Measurements from ENCODE around the gene MAPT. TPM values are rescaled to one million over a fixed set of nuclear protein-coding genes. Genes with fewer than 3 reads are reported as not detected.
A peak's percentile ranks its signal among the peaks of the same experiment; 100 is the strongest.

Gene MAPT
- total RNA-seq, 8 experiments from 2014 or later = 1.7 to 159 (median 84.5) TPM

DNA sequence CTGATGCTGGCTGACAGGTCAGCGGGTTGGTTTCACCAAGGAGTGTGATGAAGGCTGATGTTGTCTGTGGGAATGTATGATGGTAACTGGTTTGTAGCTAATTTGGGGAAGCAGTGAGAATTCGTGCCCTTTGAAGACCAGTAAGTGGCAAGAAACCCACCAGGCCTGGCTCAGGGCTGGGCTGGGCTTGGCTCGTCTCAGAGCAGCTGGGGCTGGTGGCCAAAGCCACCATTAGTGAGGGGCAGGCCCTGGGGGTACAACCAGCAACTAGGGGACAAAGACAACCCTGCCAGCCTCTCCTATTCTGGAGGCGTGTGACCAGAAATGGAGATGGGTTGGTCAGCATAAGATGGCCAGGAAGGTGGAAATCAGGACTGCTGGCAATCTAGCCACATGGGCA is 91.7 kb downstream of the MAPT start:
- in situ Hi-C loops (cut with MboI; ENCODE audit: low pct_unique_long_range_greater_than_20kb in 2 of 9, low sequenced_read_pairs in 9 of 9, unreplicated experiment in 9 of 9) = no loop called here
- H3K4me3 ChIP-seq = no peak overlapping the region
- no peak for ATAC-seq (replicated peaks in 6 of 8)
- peaks cover 0 to 3% of the 10 kb centered on the region in 2 donors for H3K4me1 ChIP-seq (replicated peaks in 1 of 2)
- no peak overlapping the region for H3K27ac ChIP-seq
- WGBS, 10 experiments = 71 to 100% (median 97%) methylated on average over 1 to 3 of the region's 4 CpGs; no CpG with 5 or more reads in 4 of the 10 experiments

DNA sequence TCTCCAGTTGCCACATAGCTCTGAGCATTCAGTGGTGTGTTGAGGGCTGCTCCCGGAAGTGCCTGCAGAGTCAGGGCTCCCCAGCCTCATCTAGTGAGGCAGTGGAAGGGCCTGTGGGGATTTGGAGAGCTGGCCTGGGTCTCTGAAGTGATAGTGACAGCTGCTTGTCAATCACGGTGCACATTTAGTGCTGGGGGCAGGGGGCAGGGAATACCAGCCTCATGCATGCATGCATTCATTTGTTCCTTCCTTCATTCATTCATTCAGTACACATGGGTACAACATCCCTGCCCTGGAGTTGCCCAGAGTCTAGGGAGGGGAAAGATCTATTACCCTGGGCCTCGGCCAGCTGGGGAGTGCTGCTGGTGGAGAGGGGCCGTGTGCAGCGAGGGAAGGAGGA is 93.4 kb downstream of the MAPT start:
- 0 to 83% (median 60%) methylated on average over 1 to 2 of the region's 5 CpGs; no CpG with 5 or more reads in 5 of the 10 experiments for WGBS, 10 experiments

DNA sequence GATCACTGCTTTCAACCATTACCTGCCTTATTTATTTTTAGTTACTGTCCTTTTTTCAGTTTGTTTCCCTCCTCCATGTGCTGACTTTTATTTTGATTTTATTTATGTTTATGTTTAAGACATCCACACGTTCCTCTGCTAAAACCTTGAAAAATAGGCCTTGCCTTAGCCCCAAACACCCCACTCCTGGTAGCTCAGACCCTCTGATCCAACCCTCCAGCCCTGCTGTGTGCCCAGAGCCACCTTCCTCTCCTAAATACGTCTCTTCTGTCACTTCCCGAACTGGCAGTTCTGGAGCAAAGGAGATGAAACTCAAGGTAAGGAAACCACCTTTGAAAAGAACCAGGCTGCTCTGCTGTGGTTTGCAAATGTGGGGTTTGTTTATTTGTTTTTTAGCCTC is 95.4 kb downstream of the MAPT start:
- in situ Hi-C loops (cut with MboI; ENCODE audit: low pct_unique_long_range_greater_than_20kb in 2 of 9, low sequenced_read_pairs in 9 of 9, unreplicated experiment in 9 of 9) = no loop called here
- WGBS, 10 experiments = 14 to 97% (median 60%) methylated on average over 1 to 3 of the region's 3 CpGs
- no peak overlapping the region for H3K27ac ChIP-seq
- no peak for ATAC-seq (replicated peaks in 6 of 8)
- H3K4me3 ChIP-seq = no peak overlapping the region
- peaks cover 0 to 10% of the 10 kb centered on the region in 2 donors for H3K4me1 ChIP-seq (replicated peaks in 1 of 2)

More for the DNA sequence above, 93.4 kb downstream of the MAPT start:
- Histone ChIP-seq H3K4me1 (replicated peaks in 1 of 2) (peaks cover 0 to 9% of the 10 kb centered on the region in 2 donors), H3K27ac (no peak overlapping the region), H3K4me3 (no peak overlapping the region)
- no peak for ATAC-seq (replicated peaks in 6 of 8)
- in situ Hi-C loops (cut with MboI; ENCODE audit: low pct_unique_long_range_greater_than_20kb in 2 of 9, low sequenced_read_pairs in 9 of 9, unreplicated experiment in 9 of 9) = no loop called here

DNA sequence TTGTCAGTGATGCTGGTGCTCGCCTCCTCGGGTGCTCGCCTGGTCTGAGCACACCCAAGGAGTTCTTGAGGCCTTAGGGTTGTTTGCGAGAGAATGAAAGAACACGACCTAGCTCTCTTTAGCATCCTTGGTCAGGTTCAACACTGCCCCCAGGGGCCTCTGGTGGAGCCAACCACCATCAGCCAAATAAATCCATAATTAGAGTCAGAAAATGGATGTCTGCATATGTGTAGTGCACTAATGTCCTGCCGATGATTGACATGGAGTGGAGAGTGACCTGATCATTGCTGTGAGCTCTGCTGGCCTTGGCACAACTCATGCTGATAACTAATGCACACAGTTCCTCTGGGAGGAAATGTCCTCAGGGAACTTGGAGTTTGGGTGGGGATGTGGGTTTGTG is 96.5 kb downstream of the MAPT start:
- peaks cover 0 to 10% of the 10 kb centered on the region in 2 donors for H3K4me1 ChIP-seq (replicated peaks in 1 of 2)
- H3K27ac ChIP-seq = no peak overlapping the region
- 40 to 100% (median 76%) methylated on average over 1 to 5 of the region's 6 CpGs; no CpG with 5 or more reads in 5 of the 10 experiments for whole genome bisulfite sequencing, 10 experiments
- ATAC-seq (replicated peaks in 6 of 8) = peak in 3 of 8 experiments; percentile 31 to 75 (median 47)
- no peak overlapping the region for H3K4me3 ChIP-seq
- in situ Hi-C loops (cut with MboI; ENCODE audit: low pct_unique_long_range_greater_than_20kb in 2 of 9, low sequenced_read_pairs in 9 of 9, unreplicated experiment in 9 of 9) = no loop called here

DNA sequence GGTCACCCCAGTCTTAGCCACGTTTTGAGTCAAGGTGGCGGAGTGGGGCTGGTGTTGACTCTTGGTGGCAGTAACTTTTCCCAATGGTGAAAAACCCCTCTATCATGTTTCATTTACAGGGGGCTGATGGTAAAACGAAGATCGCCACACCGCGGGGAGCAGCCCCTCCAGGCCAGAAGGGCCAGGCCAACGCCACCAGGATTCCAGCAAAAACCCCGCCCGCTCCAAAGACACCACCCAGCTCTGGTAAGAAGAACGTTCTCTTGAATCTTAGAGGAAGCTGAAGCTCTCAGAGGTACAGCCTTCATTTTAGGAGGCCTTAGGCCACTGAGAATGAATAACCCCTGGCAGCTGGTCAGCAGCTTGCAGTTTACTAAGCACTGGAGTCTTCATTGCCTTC is 97.0 kb downstream of the MAPT start:
- no peak overlapping the region for H3K27ac ChIP-seq
- peak in 2 of 8 experiments; percentile 39 to 46 for ATAC-seq (replicated peaks in 6 of 8)
- 70 to 92% (median 80%) methylated on average over 2 to 7 of the region's 10 CpGs; no CpG with 5 or more reads in 6 of the 10 experiments for WGBS, 10 experiments
- H3K4me3 ChIP-seq = no peak overlapping the region
- in situ Hi-C loops (cut with MboI; ENCODE audit: low pct_unique_long_range_greater_than_20kb in 2 of 9, low sequenced_read_pairs in 9 of 9, unreplicated experiment in 9 of 9) = no loop called here
- H3K4me1 ChIP-seq (replicated peaks in 1 of 2) = peaks cover 0 to 10% of the 10 kb centered on the region in 2 donors

DNA sequence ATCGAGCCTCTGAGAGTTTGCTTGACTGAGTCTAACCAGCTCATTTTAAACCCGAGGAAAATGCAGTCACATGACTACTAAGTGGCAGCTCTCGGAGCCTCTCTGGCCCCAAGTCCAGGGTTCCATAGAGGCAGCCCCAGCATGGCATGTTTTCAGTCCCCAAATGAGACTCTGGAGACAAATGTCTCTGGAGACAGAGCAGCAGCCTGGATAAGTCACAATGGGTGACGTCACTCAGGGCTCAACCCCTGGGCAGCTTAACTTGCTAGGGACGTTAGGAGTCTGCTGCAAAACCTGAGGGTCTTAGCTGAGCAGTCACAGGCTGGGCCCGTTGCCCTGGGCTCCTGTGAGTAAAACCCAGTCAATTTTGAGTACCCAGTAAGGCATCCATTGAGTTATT is 97.8 kb downstream of the MAPT start:
- in situ Hi-C loops (cut with MboI; ENCODE audit: low pct_unique_long_range_greater_than_20kb in 2 of 9, low sequenced_read_pairs in 9 of 9, unreplicated experiment in 9 of 9) = no loop called here
- ATAC-seq (replicated peaks in 6 of 8) = peak in 3 of 8 experiments; percentile 10 to 43 (median 36)
- H3K4me1 ChIP-seq (replicated peaks in 1 of 2) = peaks cover 0 to 10% of the 10 kb centered on the region in 2 donors
- 17 to 80% (median 51%) methylated on average over 1 to 6 of the region's 6 CpGs; no CpG with 5 or more reads in 2 of the 10 experiments for WGBS, 10 experiments
- H3K4me3 ChIP-seq = no peak overlapping the region
- no peak overlapping the region for H3K27ac ChIP-seq

DNA sequence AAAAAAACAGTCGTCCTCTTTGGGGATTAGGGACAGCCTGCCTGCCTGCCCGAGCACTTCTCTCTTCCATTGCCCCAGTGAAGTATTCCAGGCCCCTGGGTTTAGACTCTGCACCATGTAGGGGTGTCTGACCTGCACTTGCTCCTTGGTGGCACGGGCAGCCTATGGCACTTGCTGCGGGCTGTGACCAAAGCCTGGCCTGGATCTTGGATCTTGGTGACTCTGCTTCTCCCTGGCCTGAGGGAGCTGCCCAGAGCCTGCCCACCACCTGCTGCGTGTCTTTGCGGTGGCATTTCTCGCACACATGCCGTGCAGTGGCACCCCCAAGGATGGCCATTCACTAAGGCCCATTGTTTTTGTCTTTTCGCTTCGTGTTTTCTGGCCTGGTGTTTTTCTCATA is 98.5 kb downstream of the MAPT start:
- WGBS, 10 experiments = 14 to 95% (median 88%) methylated on average over 1 to 6 of the region's 10 CpGs; no CpG with 5 or more reads in 4 of the 10 experiments
- Histone ChIP-seq H3K27ac (no peak overlapping the region), H3K4me1 (replicated peaks in 1 of 2) (peaks cover 0 to 10% of the 10 kb centered on the region in 2 donors), H3K4me3 (no peak overlapping the region)
- in situ Hi-C loops (cut with MboI; ENCODE audit: low pct_unique_long_range_greater_than_20kb in 2 of 9, low sequenced_read_pairs in 9 of 9, unreplicated experiment in 9 of 9) = no loop called here
- ATAC-seq (replicated peaks in 6 of 8) = peak in 2 of 8 experiments; percentile 45 to 59

DNA sequence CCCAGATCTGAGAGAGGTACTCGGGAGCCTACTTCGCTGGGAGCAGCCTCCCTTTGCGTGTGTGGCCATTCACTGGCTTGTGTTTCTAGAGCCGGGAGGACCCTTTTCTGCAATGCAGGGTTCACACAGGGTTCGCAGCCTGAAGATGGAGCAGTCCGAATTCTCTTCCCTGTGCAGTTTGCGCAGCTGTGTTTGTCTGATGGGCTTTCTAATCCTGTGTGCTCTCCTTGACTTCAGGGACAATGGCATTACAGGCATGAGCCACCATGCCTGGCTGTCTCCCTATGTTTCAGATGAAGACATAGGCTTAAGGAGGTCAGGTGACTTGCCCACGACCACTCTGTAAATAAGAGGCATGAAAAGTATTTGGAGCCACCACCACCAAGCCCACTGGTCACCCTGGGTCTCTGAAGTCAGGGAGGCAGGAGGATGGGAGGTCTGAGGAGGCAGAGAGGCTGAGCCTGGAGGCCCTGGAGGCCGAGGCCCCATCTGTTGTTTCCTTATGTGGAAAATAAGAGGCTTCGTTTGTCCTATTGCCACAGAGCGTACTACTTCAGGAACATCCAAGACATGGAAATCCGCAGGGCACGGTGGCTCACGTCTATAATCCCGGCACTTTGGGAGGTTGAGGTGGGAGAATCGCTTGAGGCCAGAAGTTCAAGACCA is 99.7 kb downstream of the MAPT start:
- WGBS, 10 experiments = 27 to 94% (median 58%) methylated on average over 2 to 7 of the region's 16 CpGs; no CpG with 5 or more reads in 2 of the 10 experiments
- Histone ChIP-seq H3K27ac (no peak overlapping the region), H3K4me1 (replicated peaks in 1 of 2) (peaks cover 0 to 10% of the 10 kb centered on the region in 2 donors), H3K4me3 (no peak overlapping the region)
- in situ Hi-C loops (cut with MboI; ENCODE audit: low pct_unique_long_range_greater_than_20kb in 2 of 9, low sequenced_read_pairs in 9 of 9, unreplicated experiment in 9 of 9) = no loop called here
- ATAC-seq (replicated peaks in 6 of 8) = peak in 1 of 8 experiments; percentile 74

DNA sequence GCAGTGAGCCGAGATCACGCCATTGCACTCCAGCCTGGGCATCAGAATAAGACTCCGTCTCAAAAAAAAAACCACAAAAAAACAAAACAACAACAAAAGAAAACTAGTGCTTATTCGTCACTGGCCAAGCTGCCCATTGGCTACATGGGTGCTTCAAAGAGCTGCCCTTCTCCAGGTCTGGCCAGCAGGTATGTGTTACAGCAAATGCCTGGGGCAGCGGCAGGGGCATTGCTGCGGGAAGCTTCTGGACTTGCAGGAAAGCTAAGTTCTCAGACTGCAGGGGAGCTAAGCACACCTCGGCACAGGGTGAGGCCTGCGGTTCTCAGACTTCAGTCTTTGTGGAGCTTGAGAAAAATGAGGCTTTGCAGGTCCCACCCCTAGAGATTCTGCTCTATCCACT is 100.6 kb downstream of the MAPT start:
- 70 to 100% (median 89%) methylated on average over 1 to 6 of the region's 8 CpGs; no CpG with 5 or more reads in 4 of the 10 experiments for WGBS, 10 experiments
- no peak overlapping the region for H3K27ac ChIP-seq

DNA sequence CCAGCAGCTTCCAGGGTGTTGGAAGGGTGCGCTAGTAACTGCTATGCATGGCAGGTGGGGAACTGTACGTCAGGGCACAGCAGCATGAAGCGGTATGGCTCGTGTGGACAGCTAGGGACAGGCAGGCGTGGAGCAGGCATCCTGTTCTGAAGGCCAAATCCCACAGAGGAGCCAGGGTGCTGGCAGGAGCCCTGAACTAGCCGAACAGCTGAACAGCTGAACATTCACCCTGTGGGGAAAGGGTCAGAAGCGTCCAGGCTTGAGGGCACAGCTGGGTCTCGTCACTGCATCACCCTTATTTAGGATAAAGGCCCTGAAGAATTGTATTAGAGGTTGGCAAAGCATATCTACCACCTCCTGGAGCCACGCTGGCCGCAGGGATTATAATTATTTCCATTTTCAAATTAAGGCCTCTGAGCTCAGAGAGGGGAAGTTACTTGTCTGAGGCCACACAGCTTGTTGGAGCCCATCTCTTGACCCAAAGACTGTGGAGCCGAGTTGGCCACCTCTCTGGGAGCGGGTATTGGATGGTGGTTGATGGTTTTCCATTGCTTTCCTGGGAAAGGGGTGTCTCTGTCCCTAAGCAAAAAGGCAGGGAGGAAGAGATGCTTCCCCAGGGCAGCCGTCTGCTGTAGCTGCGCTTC is 101.4 kb downstream of the MAPT start:
- Histone ChIP-seq H3K4me3 (no peak overlapping the region), H3K4me1 (replicated peaks in 1 of 2) (peaks cover 0 to 10% of the 10 kb centered on the region in 2 donors), H3K27ac (no peak overlapping the region)
- ATAC-seq (replicated peaks in 6 of 8) = no peak
- in situ Hi-C loops (cut with MboI; ENCODE audit: low pct_unique_long_range_greater_than_20kb in 2 of 9, low sequenced_read_pairs in 9 of 9, unreplicated experiment in 9 of 9) = no loop called here
- 47 to 96% (median 81%) methylated on average over 2 to 8 of the region's 14 CpGs; no CpG with 5 or more reads in 2 of the 10 experiments for WGBS, 10 experiments

More for the DNA sequence above, 100.6 kb downstream of the MAPT start:
- peaks cover 0 to 10% of the 10 kb centered on the region in 2 donors for H3K4me1 ChIP-seq (replicated peaks in 1 of 2)
- in situ Hi-C loops (cut with MboI; ENCODE audit: low pct_unique_long_range_greater_than_20kb in 2 of 9, low sequenced_read_pairs in 9 of 9, unreplicated experiment in 9 of 9) = no loop called here
- ATAC-seq (replicated peaks in 6 of 8) = no peak
- no peak overlapping the region for H3K4me3 ChIP-seq

DNA sequence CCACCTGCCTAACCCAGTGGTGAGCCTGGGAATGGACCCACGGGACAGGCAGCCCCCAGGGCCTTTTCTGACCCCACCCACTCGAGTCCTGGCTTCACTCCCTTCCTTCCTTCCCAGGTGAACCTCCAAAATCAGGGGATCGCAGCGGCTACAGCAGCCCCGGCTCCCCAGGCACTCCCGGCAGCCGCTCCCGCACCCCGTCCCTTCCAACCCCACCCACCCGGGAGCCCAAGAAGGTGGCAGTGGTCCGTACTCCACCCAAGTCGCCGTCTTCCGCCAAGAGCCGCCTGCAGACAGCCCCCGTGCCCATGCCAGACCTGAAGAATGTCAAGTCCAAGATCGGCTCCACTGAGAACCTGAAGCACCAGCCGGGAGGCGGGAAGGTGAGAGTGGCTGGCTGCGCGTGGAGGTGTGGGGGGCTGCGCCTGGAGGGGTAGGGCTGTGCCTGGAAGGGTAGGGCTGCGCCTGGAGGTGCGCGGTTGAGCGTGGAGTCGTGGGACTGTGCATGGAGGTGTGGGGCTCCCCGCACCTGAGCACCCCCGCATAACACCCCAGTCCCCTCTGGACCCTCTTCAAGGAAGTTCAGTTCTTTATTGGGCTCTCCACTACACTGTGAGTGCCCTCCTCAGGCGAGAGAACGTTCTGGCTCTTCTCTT is 102.1 kb downstream of the MAPT start:
- peak in 1 of 8 experiments; percentile 15 for ATAC-seq (replicated peaks in 6 of 8)
- in situ Hi-C loops (cut with MboI; ENCODE audit: low pct_unique_long_range_greater_than_20kb in 2 of 9, low sequenced_read_pairs in 9 of 9, unreplicated experiment in 9 of 9) = no loop called here
- 50 to 89% (median 60%) methylated on average over 1 to 6 of the region's 31 CpGs; no CpG with 5 or more reads in 5 of the 10 experiments for WGBS, 10 experiments

DNA sequence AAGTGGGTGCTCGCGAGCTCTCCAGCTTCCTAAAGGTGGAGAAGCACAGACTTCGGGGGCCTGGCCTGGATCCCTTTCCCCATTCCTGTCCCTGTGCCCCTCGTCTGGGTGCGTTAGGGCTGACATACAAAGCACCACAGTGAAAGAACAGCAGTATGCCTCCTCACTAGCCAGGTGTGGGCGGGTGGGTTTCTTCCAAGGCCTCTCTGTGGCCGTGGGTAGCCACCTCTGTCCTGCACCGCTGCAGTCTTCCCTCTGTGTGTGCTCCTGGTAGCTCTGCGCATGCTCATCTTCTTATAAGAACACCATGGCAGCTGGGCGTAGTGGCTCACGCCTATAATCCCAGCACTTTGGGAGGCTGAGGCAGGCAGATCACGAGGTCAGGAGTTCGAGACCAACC is 102.8 kb downstream of the MAPT start:
- no peak for ATAC-seq (replicated peaks in 6 of 8)
- H3K4me1 ChIP-seq (replicated peaks in 1 of 2) = peaks cover 0 to 6% of the 10 kb centered on the region in 2 donors
- WGBS, 10 experiments = 63 to 94% (median 82%) methylated on average over 2 to 6 of the region's 13 CpGs; no CpG with 5 or more reads in 6 of the 10 experiments
- no peak overlapping the region for H3K27ac ChIP-seq
- no peak overlapping the region for H3K4me3 ChIP-seq
- in situ Hi-C loops (cut with MboI; ENCODE audit: low pct_unique_long_range_greater_than_20kb in 2 of 9, low sequenced_read_pairs in 9 of 9, unreplicated experiment in 9 of 9) = no loop called here

More for the DNA sequence above, 102.1 kb downstream of the MAPT start:
- H3K27ac ChIP-seq = no peak overlapping the region
- H3K4me3 ChIP-seq = no peak overlapping the region
- H3K4me1 ChIP-seq (replicated peaks in 1 of 2) = peaks cover 0 to 10% of the 10 kb centered on the region in 2 donors

DNA sequence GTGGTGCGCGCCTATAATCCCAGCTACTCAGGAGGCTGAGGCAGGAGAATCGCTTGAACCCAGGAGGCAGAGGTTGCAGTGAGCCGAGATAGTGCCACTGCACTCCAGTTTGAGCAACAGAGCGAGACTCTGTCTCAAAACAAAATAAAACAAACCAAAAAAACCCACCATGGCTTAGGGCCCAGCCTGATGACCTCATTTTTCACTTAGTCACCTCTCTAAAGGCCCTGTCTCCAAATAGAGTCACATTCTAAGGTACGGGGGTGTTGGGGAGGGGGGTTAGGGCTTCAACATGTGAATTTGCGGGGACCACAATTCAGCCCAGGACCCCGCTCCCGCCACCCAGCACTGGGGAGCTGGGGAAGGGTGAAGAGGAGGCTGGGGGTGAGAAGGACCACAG is 103.3 kb downstream of the MAPT start:
- 100% methylated on average over 1 to 2 of the region's 9 CpGs; no CpG with 5 or more reads in 8 of the 10 experiments for WGBS, 10 experiments
- ATAC-seq (replicated peaks in 6 of 8) = no peak
- H3K4me1 ChIP-seq (replicated peaks in 1 of 2) = peaks cover 0 to 4% of the 10 kb centered on the region in 2 donors
- no peak overlapping the region for H3K4me3 ChIP-seq
- in situ Hi-C loops (cut with MboI; ENCODE audit: low pct_unique_long_range_greater_than_20kb in 2 of 9, low sequenced_read_pairs in 9 of 9, unreplicated experiment in 9 of 9) = no loop called here
- H3K27ac ChIP-seq = no peak overlapping the region
